GM12878 (cell line): ENCODE results near the gene HK1. TPM values are rescaled to one million over a fixed set of nuclear protein-coding genes. Genes with fewer than 3 reads are reported as not detected.

ENCODE experiments used
- CTCF ChIP-seq, 3 experiments: IDR thresholded peaks in 2 of 3; conservative IDR thresholded peaks in 1 of 3; 2 replicates each; pipeline ENCODE4 v1.5.1; 2011; ENCODE audit warnings: low read depth in 3 of 3, low read length in 3 of 3, mild to moderate bottlenecking in 3 of 3, control low read depth in 2 of 3, moderate library complexity in 2 of 3, inconsistent platforms in 1 of 3, mixed read lengths in 1 of 3; ENCODE audit not compliant: control insufficient read depth in 2 of 3, insufficient read depth in 1 of 3; ENCODE audit errors: extremely low read depth in 1 of 3
- CUX1 ChIP-seq: IDR thresholded peaks from 2 replicates; pipeline ENCODE4 v1.6.1; 2012; ENCODE audit warnings: improper control_type of control experiment, low read depth, low read length; ENCODE audit not compliant: insufficient replicate concordance
- SREBF1 ChIP-seq: IDR thresholded peaks from 2 replicates; pipeline ENCODE4 v1.6.1; 2012; ENCODE audit warnings: mild to moderate bottlenecking, low read length
- STAT3 ChIP-seq: IDR thresholded peaks from 2 replicates; pipeline ENCODE4 v1.6.1; 2011; ENCODE audit warnings: low read depth, low read length, improper control_type of control experiment
- TCF3 ChIP-seq: IDR thresholded peaks from 2 replicates; pipeline ENCODE4 v1.6.1; 2012; ENCODE audit warnings: low read depth, mild to moderate bottlenecking, low read length, borderline replicate concordance; ENCODE audit not compliant: insufficient read depth
- polyA plus RNA-seq, 11 experiments: library from polyadenylated mRNA; depleted of rRNA in 4 of 11; unstranded in 6 of 11; stranded (reverse) in 5 of 11; fragments of >200 nt; fragmentation: Nextera tagmentation in 4 of 11; fragmentation: Illumina TruSeq in 1 of 11; extraction: Ambion mirVana in 4 of 11; extraction: Trizol in 1 of 11; gene quantifications; 1 replicate in 1 of 11; 2 replicates in 10 of 11; pipeline versions ENCODE4 v1.2.1 to v1.2.3, GENCODE V29; 2011 to 2016; ENCODE audit warnings: inconsistent platforms in 2 of 11, missing spikeins in 2 of 11, low read depth in 1 of 11
- total RNA-seq, 4 experiments: library from RNA; depleted of rRNA in 3 of 4; stranded (reverse); fragments of >200 nt in 3 of 4; fragmentation: Illumina TruSeq in 1 of 4; extraction: Trizol in 1 of 4; gene quantifications; 2 replicates each; pipeline versions ENCODE4 v1.2.1 to v1.2.3, GENCODE V29; 2013 to 2021
- TF ChIP-seq, protein P1 (sequence below): fragments of 150-350 bp; IDR thresholded peaks from 2 replicates; pipeline ENCODE4 v1.6.1; 2016; ENCODE audit warnings: low read depth, low read length

HK1 gene
- total and polyA plus RNA-seq, 10 of the 15 experiments (the other 5 are each of a cell fraction or from before 2014, with no cell fraction given): 3.4 to 77.3 (median 46.6) TPM

GRCh38 chr10:69383558-69383957 is 105.3 kb downstream of the HK1 start (continued):
- TF ChIP-seq, protein P1, sequence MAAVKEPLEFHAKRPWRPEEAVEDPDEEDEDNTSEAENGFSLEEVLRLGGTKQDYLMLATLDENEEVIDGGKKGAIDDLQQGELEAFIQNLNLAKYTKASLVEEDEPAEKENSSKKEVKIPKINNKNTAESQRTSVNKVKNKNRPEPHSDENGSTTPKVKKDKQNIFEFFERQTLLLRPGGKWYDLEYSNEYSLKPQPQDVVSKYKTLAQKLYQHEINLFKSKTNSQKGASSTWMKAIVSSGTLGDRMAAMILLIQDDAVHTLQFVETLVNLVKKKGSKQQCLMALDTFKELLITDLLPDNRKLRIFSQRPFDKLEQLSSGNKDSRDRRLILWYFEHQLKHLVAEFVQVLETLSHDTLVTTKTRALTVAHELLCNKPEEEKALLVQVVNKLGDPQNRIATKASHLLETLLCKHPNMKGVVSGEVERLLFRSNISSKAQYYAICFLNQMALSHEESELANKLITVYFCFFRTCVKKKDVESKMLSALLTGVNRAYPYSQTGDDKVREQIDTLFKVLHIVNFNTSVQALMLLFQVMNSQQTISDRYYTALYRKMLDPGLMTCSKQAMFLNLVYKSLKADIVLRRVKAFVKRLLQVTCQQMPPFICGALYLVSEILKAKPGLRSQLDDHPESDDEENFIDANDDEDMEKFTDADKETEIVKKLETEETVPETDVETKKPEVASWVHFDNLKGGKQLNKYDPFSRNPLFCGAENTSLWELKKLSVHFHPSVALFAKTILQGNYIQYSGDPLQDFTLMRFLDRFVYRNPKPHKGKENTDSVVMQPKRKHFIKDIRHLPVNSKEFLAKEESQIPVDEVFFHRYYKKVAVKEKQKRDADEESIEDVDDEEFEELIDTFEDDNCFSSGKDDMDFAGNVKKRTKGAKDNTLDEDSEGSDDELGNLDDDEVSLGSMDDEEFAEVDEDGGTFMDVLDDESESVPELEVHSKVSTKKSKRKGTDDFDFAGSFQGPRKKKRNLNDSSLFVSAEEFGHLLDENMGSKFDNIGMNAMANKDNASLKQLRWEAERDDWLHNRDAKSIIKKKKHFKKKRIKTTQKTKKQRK: no peak
- no peak for TF ChIP-seq SREBF1
- no peak for TF ChIP-seq CUX1
- TF ChIP-seq STAT3: no peak
- TF ChIP-seq CTCF (IDR thresholded peaks at IDR 0.05 in 2 of 3, conservative IDR thresholded peaks at IDR 0.05 in 1 of 3; ENCODE audit: control insufficient read depth in 2 of 3, extremely low read depth in 1 of 3, insufficient read depth in 1 of 3, low read depth in 3 of 3, low read length in 3 of 3): no peak
- no peak for TF ChIP-seq TCF3
- TF ChIP-seq, all 136 proteins: peak for 0
